Loucy (cell line): ENCODE measurements around the gene APOLD1.
"Not testable (repeated sequence)": the region's sequence is repeated elsewhere in the genome, so short reads cannot be mapped to it uniquely, and the experiment has no call there.

Source experiments
- EZH2phosphoT487 ChIP-seq: fragments of 200-600 bp; IDR thresholded peaks from 2 replicates; pipeline ENCODE4 v1.6.1; 2018; ENCODE audit warnings: antibody characterized with exemption, mild to moderate bottlenecking, moderate library complexity, borderline replicate concordance
- TF ChIP-seq, protein P1 (sequence below): fragments of 200-600 bp; sonication (generic); conservative IDR thresholded peaks from 2 replicates; pipeline ENCODE4 v1.5.1; 2014; ENCODE audit warnings: mild to moderate bottlenecking, antibody characterized with exemption, low read length

DNA sequence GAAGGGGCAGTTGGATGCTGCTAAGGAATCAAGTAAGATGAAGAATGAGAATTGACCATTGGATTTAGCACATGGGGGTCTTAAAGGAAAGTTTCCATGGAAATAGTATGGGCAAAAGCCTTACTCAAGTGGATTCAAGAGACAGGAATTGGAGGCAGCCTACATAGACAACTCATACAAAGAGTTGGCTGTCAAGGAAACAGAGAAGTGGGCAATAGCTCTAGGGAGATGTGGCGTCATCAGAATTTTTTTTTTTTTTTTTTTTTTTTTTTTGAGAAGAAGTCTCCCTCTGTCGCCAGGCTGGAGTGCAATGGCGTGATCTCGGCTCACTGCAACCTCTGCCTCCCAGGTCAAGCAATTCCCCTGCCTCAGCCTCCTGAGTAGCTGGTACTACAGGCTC lies 16.2 kb downstream of the APOLD1 start:
- TF ChIP-seq EZH2phosphoT487: not testable (repeated sequence)
- TF ChIP-seq, protein P1, sequence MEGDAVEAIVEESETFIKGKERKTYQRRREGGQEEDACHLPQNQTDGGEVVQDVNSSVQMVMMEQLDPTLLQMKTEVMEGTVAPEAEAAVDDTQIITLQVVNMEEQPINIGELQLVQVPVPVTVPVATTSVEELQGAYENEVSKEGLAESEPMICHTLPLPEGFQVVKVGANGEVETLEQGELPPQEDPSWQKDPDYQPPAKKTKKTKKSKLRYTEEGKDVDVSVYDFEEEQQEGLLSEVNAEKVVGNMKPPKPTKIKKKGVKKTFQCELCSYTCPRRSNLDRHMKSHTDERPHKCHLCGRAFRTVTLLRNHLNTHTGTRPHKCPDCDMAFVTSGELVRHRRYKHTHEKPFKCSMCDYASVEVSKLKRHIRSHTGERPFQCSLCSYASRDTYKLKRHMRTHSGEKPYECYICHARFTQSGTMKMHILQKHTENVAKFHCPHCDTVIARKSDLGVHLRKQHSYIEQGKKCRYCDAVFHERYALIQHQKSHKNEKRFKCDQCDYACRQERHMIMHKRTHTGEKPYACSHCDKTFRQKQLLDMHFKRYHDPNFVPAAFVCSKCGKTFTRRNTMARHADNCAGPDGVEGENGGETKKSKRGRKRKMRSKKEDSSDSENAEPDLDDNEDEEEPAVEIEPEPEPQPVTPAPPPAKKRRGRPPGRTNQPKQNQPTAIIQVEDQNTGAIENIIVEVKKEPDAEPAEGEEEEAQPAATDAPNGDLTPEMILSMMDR: not testable (repeated sequence)
